ENCODE data around the gene SMDT1. TPM values are rescaled to one million over a fixed set of nuclear protein-coding genes. Genes with fewer than 3 reads are reported as not detected.

SMDT1 gene
- polyA plus RNA-seq, 3 donors = 41.8 to 182 (median 180) TPM

- 90% methylated on average over 8 of the region's 13 CpGs for WGBS (ENCODE audit: insufficient coverage)
- H3K79me2 ChIP-seq (ENCODE audit: insufficient read depth, low read length) = no peaks in the 10 kb centered on the region
- intact Hi-C loops (cut with micrococcal nuclease) = no loop called here
- no peaks in the 10 kb centered on the region for H3K4me1 ChIP-seq (ENCODE audit: control insufficient read depth in 1 of 2, insufficient read depth in 2 of 2, low read length in 2 of 2)
- H3K9me3 ChIP-seq (replicated peaks in 1 of 2; ENCODE audit: control insufficient read depth in 1 of 2, insufficient read depth in 1 of 2, low read length in 2 of 2) = peaks cover 0 to 3% of the 10 kb centered on the region in 2 donors
- peaks cover 7 to 21% (median 12%) of the 10 kb centered on the region in 3 donors for H3K27me3 Mint-ChIP-seq (ENCODE audit: low read depth in 3 of 3)
- peak overlapping the region in 1 of 7 donors; percentile 84 for H3K27ac Mint-ChIP-seq
- H3K9ac ChIP-seq (ENCODE audit: insufficient read depth, low read length, poor library complexity, severe bottlenecking) = no peak overlapping the region
- no peak overlapping the region for H3K4me2 ChIP-seq (replicated peaks; ENCODE audit: extremely low read depth, low read length, poor library complexity, severe bottlenecking)
- no peak for TF ChIP-seq CTCF (IDR thresholded peaks at IDR 0.05)
- no peak overlapping the region for H2AFZ ChIP-seq (ENCODE audit: insufficient read depth, low read depth, low read length, poor library complexity, severe bottlenecking)
- H3K27ac ChIP-seq (ENCODE audit: low read depth in 1 of 2, low read length in 2 of 2) = no peak overlapping the region
- DNase-seq = no peak
- no peak overlapping the region for H3K4me3 ChIP-seq (replicated peaks in 1 of 3; ENCODE audit: low read depth in 2 of 3, low read length in 3 of 3)
- peaks cover 0 to 3% of the 10 kb centered on the region in 2 donors for H3K27me3 ChIP-seq (ENCODE audit: control insufficient read depth in 2 of 2, insufficient read depth in 2 of 2, low read length in 2 of 2)
- peaks cover 2% of the 10 kb centered on the region for H3K4me1 Mint-ChIP-seq
- peaks cover 0 to 5% (median 1%) of the 10 kb centered on the region in 7 donors for H3K9me3 Mint-ChIP-seq
- peak overlapping the region in 1 of 2 donors; percentile 17 for H3K4me3 Mint-ChIP-seq
- no peaks in the 10 kb centered on the region for H4K20me1 ChIP-seq (ENCODE audit: insufficient read depth, low read length)
- no peaks in the 10 kb centered on the region for H3K36me3 Mint-ChIP-seq
- no peaks in the 10 kb centered on the region for H3K36me3 ChIP-seq (replicated peaks in 1 of 2; ENCODE audit: control insufficient read depth in 1 of 2, insufficient read depth in 2 of 2, low read length in 2 of 2)
Measured at GRCh38 chr22:42132457-42132856, 53.0 kb downstream of the SMDT1 start.

Small RNA genes lying within 50 kb of the gene (small RNA-seq; reads per million reads assigned to genes)
- not detected for gene SNORD13P1 (ENCODE audit: insufficient read length, low read depth)

Other genes starting within 250 kb of the SMDT1 start
- gene SREBF2, start 246.6 kb upstream of the SMDT1 start, polyA plus RNA-seq = 10 to 100 TPM; 22.2 to 25.1 (median 24.5) TPM
- gene SHISA8, start 164.6 kb upstream of the SMDT1 start, polyA plus RNA-seq = not detected
- under 1 TPM in 1 of 3 donors, not detected in 2; 0.25 TPM for gene TNFRSF13C, start 152.9 kb upstream of the SMDT1 start, polyA plus RNA-seq
- gene CENPM, start 132.5 kb upstream of the SMDT1 start, polyA plus RNA-seq = under 1 TPM in 1 of 3 donors, not detected in 2; 0.20 TPM
- under 1 TPM in 2 of 3 donors, not detected in 1; 0.06 to 0.20 TPM for gene SEPTIN3, start 110.3 kb upstream of the SMDT1 start, polyA plus RNA-seq
- under 1 TPM; 0.48 to 0.83 (median 0.71) TPM for gene WBP2NL, start 80.9 kb upstream of the SMDT1 start, polyA plus RNA-seq
- 100 to 1,000 TPM; 123 to 218 (median 200) TPM for gene NAGA, start 8.9 kb upstream of the SMDT1 start, polyA plus RNA-seq
- 1 to 10 TPM; 2.4 to 3.6 (median 3.3) TPM for gene PHETA2, start 5.5 kb upstream of the SMDT1 start, polyA plus RNA-seq
- 100 to 1,000 TPM in 2 of 3 donors, 10 to 100 TPM in 1; 42.9 to 167 (median 138) TPM for gene NDUFA6, start 11.1 kb downstream of the SMDT1 start, polyA plus RNA-seq
- gene CYP2D6, start 51.1 kb downstream of the SMDT1 start, polyA plus RNA-seq = 1 to 10 TPM in 1 of 3 donors, not detected in 2; 4.5 TPM
- gene TCF20, start 191.0 kb downstream of the SMDT1 start, polyA plus RNA-seq = 10 to 100 TPM in 1 of 3 donors, under 1 TPM in 2; 0.67 to 11.1 (median 0.99) TPM